LoVo (cell line): ENCODE measurements around the gene DNAH11.
"Not testable (repeated sequence)": the region's sequence is repeated elsewhere in the genome, so short reads cannot be mapped to it uniquely, and the experiment has no call there.

ENCODE experiments used
- DNase-seq: peaks from one replicate; pipeline ENCODE4 v3.0.0-alpha.2; 2016; ENCODE audit warnings: low spot score

DNAH11 gene

DNA sequence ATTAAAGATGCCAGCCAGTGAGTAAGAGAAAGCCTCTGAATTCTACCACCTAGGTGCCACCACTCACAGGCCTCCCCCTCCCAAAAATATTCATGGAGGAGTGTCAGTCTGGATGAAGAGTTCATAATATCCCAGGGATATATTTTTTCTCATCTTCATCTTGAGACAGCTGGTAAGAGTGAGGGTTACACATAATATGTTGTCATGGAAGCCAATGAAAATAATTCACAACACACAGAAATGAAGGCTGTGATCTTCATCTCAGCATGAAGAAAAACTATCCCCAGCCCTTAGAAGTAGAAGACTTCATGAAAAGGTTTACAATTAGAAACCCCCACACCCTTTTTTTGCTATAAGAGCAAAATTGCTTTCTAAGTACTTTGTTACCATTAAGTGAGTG is 175.6 kb downstream of the DNAH11 start:
- DNase-seq, result no peak

DNA sequence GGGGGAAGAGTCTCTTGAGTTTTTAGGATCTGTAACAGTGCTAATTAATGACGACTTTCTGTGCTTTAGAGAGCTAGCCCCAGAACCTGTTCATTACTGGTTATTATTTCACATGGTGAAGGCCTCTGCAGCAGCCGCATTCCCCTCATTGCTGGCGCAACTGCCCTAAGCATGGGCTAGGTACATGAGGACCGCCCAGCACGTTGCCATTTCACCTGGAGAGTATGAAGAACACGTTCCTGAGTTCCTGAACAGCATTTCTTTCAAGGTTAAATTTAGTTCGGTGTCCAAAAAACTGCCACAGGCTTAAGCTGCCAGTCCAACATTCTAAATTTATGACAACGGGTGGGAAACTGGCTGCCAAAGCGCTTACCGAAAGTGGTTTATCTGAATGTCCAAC is 177.0 kb downstream of the DNAH11 start:
- no peak for DNase-seq

DNA sequence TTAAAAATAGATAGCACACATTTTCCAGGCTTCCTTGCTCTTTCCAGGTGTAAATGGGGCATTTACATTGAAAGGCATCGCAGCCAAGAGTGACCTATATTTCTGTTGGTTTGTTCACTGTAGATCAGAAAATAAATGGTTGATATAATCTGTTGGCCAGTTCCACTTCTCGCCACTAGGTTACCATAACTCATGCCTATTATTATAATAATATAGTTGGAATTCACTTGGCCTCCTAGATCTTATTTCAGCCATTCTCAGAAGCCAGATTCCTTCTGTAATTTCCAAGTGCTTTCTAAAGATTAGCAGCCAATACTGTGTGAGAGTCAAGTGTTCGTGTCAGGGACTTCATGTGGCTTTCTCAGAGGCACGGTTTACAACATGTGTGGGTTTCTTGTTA is 179.5 kb downstream of the DNAH11 start:
- DNase-seq, result no peak

DNA sequence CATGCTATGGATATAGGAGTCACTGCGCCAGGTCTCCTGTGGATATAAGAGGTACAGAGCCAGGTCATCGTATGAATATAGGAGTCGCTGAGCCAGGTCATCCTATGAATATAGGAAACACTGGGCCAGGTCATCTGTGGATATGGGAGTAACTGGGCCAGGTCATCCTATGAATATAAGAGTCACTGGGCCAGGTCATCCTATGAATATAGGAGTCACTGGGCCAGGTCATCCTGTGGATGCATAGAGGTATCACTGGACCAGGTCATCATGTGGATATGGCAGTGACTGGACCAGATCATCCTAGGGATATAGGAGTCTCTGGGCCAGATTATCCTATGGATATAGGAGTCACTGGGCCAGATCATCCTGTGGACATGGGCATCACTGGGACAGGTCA is 181.7 kb downstream of the DNAH11 start:
- DNase-seq, result no peak

DNA sequence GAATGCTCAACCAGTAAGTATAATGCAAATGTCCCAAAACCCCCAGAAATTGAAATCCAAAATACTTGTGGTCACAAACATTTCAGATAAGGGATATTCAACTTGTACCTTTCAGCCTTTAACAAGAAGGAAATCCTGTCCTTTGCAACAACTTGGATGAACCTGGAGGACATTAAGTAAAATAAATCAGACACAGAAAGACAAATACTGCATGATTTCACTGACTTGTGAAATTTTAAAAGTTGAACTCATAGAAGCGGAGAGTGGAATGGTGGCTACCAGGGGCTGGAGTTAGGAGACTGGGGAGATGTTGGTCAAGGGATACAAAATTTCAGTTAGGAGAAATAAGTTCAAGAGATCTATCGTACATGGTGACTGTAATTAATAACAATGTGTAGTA is 187.6 kb downstream of the DNAH11 start:
- DNase-seq, result no peak

DNA sequence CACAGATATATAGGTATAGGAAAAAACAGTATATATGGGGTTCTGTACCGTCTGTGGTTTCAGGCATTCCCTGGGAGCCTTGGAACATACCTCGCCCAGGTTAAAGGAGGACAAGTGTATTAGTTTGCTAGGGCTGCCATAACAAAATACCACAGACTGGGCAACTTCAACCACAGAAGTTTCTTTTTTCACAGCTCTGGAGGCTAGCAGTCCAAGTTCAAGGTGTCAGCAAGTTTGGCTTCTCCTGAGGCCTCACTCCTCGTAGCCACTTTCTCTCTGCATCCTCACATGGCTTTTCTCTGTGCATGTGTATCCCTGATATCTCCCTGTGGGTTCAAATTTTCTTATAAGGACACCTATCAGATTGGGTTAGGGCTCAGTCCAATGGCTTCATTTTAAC is 189.1 kb downstream of the DNAH11 start:
- no peak for DNase-seq

DNA sequence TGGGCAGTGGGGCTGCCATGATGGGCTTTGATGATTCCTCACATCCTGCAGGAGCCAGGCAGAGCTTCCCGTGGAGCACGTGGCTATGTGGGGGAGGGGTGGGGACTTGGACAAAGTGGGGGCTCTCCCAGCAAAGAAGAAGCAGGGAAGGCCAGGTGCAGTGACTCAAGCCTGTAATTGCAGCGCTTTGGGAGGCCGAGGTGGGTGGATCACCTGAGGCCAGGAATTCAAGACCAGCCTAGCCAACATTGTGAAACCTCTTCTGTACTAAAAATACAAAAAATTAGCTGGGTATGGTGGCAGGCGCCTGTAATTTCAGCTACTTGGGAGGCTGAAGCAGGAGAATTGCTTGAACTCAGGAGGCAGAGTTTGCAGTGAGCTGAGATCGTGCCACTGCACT is 190.1 kb downstream of the DNAH11 start:
- not testable (repeated sequence) for DNase-seq

DNA sequence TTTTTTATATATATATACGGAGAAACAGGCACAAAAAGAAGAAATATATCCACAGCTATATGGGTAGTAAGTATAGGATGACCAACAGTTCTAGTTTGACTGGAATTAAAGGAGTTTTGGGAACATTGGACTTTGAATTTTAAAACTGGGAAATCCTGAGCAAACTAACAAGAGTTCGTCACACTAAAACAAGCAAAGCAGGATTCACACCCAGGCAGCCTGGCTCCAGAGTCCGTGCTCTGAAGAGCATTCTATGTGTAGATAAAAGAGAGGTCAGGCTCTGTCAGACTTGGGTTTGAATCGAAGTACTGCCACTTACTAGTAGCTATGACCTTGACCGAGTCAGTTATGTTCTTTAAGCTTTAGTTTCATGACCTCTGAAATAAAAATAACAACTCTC is 191.0 kb downstream of the DNAH11 start:
- no peak for DNase-seq

DNA sequence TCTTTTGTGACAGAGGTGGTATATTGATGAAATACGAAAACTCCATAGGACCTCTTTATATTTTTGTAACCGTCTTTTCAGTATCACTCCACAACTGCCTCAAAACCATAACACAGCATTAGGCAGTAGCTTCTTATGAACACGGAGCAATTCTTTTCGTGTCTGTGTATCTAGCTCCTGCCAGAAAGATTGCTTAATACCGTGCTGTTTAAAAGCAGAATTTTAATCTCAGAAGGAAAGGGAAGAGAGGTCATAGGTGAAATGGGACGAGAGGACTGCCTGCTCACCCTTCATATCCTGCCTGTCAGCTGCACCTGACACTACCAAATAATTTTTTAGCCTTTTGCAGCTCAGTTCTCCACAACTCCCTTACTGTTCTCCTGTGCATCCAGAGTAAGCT is 200.7 kb downstream of the DNAH11 start:
- DNase-seq, result no peak

DNA sequence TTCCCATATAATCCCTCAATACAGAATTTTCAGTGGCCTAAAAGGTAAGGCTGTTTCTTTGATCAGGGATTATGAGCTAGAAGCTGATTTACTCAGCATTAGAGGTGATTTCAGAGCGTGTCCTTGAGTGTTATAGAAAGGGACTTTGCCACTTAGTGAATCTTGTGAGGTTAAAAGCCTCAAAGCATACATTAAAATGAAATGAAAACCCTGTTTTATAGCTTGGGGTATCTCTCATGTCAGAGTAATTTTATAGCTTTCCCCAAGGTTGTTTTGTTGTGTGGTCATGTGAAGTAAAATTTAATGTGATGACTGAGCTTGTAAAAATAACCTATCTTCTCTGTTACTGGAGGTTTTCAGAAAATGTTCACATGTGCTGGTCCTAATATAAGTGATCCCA is 204.1 kb downstream of the DNAH11 start:
- DNase-seq, result no peak

DNA sequence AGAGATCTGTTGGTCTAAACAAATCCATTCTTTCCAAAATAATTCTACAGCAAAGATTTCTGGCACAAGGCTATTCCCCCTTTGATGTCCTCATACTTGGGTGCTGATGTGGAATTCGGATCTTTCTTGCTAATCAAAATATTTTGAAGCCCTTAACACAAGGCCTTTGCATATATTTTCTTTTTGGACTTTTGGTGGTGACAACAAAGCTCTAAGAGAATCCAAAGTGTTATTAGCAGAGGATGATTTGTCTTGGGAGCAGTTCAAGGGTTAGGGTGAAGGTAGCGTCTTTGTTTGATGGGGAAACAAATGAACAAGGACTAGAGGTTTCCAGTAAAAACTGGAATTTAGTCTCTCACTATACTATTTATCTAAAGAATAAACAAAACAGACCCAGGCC is 205.0 kb downstream of the DNAH11 start:
- DNase-seq, result no peak

DNA sequence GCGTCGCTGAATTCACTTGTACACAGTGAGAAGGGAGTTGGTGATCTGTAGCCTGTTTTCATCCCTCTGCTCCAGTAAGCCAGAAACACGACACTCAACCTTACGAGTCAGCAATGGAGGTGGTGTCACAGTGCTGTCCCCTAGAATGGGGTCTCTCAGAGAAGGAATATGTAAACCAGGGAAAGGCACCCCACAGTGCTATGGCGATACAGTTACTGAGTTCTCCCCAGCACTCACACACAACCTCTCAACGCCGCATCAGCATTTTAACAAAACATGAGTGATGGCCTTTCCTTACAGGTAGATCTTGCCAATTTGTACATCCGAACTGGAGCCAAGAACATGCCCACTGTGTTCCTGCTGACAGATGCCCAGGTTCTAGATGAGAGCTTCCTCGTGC is 206.5 kb downstream of the DNAH11 start:
- DNase-seq, result no peak

DNA sequence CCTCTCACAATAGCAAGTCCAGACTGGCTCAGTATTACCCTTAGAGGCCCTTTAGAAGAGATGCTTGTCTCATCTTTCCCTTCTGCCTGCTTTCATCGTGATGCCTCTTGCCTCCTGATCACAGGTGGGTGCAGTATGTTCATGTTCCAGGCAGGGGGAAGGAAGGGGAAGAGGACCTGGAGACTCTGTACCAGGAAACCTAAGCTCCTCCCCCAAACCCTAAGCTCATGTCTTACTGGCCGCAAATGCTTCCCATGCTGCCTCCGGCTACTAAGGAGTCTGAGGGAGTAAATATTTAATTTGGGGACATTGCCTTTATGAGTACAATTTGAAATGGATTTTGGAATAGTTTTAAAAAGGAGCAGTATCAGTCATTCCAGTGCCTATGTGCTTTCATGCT is 210.2 kb downstream of the DNAH11 start:
- DNase-seq, result no peak

DNA sequence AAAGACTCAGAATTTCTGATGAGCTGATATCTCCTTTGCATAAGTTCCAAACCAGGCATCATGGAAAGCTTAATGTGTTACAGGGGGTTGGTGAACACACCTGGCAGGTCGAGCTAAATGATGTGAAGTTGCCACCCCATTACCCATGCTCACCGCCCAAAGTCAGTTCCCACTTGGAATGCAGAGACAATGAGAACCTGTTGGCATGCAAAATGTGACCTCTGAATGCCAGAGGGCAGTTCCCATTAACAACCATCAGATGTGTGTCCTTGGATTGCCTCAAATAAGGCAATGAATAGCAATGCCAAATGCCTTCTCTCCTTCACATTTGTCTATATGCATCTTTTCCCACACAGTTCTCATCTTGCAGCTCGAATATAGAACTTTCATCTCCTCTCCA is 212.1 kb downstream of the DNAH11 start:
- DNase-seq, result no peak

DNA sequence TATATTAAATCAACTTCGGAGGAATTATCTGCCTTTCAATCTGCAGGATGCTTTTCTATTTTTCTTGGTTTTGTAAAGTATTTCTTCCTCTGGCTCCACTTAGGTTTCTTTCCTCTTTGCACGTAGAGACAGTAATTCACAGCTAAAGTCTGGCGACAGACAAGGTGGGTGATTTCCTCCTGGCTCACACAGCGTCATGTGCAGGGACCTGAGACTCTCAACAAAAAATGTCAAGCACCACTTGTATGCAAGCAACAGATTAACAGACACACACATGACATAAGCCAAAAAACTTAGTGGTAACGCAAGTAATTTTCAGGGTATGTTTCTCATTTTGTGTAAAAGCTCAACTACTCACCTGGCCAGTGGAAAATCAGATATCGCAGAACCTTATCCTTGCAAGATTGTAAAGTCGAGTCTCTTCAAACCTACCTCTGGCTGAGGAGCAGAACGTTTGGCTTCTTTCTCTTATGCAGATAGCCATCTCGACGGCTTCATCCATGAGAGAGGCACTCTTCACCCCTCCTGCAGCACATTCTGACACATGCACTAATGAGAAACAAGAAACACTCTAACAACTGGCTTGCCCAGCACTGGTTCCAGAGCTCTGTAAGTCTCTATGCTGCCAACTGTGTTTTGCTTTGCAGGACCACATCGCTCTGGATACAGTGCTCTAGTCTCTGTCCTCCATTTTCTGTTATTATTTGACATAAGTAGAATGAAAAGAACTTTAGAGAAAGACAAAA is 214.9 kb downstream of the DNAH11 start:
- DNase-seq, result no peak

DNA sequence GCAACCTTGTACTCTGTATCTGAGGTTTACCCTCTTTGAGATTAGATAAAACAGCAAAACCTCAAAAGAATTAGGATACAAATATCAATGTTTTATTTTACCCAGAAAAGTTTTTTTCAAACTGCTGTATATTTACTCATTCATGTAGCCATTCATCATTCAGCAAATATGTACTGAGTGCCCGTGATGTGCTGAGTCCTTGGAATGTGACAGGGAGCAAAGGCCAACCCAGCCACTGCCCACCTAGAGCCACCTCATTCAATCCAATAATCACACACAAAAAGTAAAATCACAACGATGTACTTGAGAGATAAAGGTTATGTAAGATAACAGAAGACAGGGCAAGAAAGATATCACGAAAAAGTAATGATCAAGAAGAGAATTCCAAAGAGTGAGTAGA is 215.4 kb downstream of the DNAH11 start:
- no peak for DNase-seq

DNA sequence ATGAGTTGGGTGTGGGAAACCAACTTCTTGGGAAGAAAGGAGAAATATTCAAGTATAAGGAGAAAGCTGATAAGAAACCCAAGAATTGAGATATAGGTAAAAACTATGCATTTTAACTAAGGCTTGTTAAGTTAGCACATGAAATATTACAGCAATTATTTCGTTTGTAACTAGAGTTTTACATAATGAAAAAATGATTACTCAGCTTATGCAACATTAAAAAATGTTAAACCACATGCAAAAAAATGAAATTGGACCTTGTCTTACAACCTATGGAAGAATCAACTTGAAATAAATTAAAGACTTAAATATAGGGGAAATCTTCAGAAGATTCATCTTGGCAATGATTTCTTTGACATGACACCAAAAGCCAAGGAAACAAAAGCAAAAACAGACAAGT is 219.6 kb downstream of the DNAH11 start:
- DNase-seq, result no peak

DNA sequence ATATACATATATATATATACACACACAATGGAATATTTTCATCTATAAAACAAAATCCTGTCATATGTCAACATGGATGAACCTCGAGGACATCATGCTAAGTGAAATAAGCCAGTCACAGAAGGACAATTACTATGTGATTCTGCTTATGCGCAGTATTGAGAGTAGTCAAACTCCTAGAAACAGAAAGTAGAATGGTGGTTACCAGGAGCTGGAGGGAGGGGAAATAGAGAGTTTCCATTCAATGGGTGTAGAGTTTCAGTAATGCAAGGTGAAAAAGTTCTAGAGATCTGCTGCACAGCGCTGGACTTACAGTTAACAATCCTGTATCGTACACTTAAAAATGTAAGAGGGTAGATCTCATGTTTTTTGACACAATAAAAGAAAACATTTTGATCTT is 221.0 kb downstream of the DNAH11 start:
- no peak for DNase-seq

DNA sequence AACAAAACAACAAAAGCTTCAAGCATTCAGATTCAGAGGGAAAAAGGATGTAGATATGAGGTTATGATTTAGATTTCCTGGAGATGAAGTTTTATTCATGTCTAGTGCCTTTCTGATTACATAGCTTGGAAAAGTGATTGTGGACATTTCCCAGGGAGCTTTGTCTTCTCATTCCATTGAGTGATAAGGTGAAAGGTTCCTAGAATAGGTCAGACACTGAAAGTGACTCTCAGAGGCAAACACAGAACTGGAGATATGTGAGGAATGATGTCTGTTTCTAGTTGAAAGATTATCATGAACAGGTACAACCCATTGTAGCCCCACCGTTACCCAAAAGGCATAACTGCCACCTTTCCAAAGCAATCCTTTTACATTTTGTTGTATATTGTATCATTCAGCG is 223.4 kb downstream of the DNAH11 start:
- DNase-seq, result no peak

DNA sequence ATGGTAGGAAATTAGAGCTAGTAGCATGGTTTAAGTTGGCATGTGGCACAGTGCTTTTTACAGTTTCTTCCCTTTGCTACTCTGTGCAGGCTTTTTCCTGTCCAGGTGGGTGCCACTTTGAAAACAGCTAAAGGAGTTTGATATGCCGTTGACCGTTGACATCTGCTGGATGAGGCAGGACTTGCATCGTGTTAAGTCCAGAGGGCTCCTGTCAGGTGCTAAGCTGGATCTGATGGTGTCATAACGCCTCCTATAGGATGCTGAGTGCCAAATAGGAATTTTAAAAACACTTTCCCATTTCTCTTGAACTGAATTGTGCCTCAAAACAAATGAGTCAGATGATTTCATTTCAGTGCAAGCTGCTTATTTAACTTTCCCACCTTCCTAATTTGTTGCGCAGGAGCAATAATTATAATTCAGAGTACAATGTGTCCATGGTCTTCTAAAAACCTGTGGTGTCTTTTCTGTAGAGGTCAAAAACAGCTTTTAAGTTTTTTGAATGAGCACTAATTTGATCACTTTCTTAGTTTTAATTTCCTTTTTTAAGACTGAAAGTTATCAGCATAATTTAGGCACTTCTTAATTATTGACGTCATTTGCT is 224.6 kb downstream of the DNAH11 start:
- peak; percentile 83 for DNase-seq

DNA sequence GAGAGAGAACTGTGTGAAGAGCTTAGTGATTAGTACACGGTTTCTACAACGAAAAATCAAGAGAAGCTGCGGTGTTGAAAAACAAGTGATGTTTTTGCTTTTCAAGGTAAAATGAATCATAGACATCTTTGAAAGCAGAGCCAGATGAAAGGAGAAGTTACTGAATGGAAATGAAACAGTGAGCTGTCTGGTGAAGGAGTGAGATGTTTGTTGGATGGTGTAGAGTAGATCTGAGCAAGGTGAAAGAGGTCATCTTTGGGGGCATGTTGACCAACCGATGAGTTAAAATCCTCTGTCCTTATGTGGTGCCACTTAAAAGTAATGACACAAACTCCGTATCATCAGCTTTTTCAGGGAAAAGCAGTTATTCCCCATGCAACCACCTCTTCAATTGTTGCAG is 225.4 kb downstream of the DNAH11 start:
- no peak for DNase-seq

DNA sequence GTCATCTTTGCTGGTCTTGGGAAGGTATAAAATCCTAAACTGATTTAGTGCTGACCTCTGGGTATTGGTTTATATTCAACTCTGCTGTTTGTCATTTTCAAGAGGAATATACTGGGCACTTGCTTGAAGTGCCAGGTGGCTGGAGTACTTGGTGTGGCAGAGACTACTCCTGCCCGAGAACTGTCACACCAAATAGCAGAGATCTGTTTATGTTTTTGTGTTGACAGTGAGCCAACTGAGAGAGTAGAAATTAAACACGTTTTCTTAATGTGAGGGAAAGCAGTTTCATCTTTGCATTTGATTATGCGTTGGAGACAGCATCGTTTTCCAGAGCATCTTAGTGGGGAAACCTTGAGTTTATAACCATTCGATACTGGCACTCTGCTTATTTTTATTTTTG is 228.4 kb downstream of the DNAH11 start:
- DNase-seq, result no peak

DNA sequence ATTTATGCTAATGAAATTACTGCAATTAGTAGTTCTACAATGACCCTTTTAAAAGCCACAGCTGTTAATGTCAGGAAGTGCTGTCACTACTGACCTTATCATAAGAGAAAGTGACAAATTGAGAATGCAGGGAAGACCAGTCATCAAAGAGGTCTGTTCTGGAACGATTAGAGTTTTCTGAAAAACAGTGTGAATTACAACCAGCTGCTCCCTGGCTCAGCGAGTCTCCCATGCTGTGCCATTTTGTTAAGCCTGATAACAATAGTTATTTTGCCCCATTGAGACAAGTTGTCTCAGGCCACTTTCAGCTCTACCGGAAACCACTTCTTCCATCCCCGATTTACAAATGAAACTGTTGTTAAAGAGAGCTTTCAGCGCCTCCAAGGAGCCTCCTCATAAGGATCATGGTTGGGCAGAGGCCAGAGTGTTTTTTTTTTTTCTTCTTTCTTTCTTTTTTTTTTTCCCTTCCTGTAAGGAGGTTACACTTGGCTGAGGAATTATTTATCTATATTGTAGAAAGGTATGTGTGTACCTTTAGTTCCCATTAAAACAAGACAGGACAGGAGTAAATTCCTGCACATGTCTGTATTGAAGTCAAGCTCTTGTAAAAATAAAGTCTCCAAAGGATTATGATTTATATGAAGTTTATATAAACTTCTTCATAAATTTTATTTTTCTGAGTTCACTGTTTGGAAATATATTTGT is 229.2 kb downstream of the DNAH11 start:
- DNase-seq, result no peak

DNA sequence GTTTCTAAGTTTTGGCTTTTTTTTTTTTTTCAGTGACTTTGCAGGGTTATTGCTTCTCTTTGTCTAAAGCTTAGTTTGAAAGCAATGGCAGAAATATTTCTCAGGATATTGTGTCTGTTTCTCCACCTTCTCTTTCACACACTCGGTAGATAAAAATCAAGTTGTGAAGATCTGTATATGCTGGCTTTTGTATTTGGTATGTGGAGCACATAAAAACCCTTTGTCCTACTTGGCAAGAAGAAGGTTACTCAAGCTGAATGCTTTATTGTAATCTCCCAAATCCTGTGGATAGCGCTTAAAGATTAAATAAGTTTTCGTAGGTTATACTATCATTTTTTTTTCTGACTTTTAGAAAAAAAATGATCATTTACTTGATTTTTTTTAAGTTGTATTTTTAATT is 230.5 kb downstream of the DNAH11 start:
- DNase-seq, result no peak
